ENCODE measurements around the gene FN1.

Gene FN1

DNA sequence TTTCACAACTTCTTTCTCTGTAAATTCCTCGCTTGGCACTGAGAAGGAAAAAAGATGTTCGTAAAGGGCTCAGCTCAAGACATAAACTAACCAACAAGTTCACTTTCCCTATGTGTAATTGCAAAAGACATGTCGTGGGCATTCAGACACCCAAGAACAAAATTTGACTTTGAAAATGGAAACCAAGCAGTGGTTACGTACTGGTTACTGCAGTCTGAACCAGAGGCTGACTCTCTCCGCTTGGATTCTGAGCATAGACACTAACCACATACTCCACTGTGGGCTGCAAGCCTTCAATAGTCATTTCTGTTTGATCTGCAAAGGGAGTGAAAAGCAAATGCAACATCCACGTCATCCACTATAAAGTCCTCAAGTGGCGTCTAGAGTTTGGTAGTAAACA, 53.9 kb downstream of the FN1 start:
- no peak for DNase-seq

DNA sequence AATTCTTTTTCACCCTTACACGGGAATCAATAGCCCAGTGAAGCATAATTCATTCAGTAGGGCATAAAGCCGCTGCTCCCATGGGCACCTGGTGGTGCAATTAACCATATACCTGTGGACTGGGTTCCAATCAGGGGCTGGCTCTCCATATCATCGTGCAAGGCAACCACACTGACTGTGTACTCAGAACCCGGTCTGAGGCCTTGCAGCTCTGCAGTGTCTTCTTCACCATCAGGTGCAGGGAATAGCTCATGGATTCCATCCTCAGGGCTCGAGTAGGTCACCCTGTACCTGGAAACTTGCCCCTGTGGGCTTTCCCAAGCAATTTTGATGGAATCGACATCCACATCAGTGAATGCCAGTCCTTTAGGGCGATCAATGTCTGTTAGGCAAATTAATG, 55.2 kb downstream of the FN1 start:
- no peak for DNase-seq

DNA sequence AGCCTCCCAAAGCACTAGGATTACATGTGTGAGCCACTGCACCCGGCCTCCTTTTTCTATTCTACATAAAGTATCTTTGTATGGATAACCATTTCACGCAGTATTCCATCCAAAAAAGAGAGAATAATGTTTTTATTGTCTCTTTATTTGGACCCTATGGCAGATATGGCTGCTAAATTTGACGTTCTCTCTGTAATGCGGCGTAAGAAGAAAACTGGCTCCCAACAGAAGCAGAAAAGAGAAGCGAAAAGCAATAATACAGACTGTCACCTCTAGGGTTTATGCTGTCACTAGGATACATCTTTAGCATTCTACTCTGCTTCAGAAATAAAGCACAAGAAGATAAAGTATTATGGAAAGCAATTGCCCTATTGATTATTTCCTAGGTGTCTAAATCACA, 55.9 kb downstream of the FN1 start:
- no peak for DNase-seq

DNA sequence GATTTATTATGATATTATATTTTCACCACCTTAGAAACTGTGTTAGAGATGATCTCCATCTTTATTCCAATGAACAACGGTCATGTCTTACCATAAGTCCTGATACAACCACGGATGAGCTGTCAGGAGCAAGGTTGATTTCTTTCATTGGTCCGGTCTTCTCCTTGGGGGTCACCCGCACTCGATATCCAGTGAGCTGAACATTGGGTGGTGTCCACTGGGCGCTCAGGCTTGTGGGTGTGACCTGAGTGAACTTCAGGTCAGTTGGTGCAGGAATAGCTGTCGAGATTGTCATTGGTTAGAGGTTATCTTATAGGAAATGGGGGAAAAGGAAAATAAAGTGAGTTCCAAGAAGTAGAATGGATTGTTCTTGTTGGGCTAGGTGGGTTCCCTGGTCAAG, 56.8 kb downstream of the FN1 start:
- no peak for DNase-seq

DNA sequence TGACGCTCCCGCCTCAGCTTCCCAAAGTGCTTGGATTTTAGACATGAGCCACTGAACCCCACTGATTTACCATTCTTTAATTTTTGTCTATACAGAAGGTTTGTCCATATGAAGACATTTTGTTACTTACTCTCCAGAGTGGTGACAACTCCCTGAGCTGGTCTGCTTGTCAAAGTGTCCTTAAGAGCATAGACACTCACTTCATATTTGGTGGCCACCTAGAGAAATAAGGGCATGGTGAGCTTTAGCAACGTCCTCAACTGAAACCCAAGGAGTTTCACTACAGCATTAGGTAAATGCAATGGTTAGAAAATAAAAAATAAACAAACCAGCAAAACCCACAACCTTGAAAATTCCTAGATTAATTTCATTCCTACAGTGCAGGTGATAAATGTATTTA, 57.8 kb downstream of the FN1 start:
- DNase-seq = no peak

GRCh38 chr2:215377283-215377682, 58.6 kb downstream of the FN1 start:
- no peak for DNase-seq

GRCh38 chr2:215376103-215376780, 59.6 kb downstream of the FN1 start:
- DNase-seq = no peak

- DNase-seq = no peak
Measured at GRCh38 chr2:215375467-215375830, 60.4 kb downstream of the FN1 start.

GRCh38 chr2:215374642-215375466, 61.0 kb downstream of the FN1 start:
- no peak for DNase-seq

GRCh38 chr2:215374002-215374401, 61.9 kb downstream of the FN1 start:
- no peak for DNase-seq

DNA sequence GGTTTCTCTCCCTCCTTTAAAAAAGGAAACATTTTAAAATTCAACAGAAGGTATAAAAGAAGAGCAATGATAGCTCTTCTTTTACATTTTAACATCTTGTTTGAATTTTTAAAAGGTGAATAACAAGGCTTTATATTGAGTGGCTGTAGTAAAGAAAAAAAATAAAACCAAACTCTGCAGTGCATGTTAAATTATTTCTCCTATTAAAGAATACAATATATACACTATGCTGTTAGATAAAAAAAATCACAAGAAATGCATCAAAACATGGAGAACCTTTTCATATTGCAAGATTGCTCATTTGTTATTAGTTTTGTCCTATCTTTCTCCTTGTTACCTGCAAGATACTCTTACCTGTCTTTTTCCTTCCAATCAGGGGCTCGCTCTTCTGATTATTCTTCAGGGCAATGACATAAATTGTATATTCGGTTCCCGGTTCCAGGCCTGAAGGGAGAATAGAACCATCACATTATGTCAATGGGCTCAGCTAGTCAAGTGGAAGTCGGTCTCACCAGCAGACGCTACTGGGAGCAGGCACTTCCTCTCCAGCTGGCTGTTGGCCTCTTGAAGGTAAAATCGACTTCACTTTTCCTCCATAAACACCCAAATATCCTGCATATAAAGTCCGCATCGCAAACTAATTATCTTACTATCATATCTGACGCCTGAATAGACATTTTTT, 62.8 kb downstream of the FN1 start:
- DNase-seq = no peak

DNA sequence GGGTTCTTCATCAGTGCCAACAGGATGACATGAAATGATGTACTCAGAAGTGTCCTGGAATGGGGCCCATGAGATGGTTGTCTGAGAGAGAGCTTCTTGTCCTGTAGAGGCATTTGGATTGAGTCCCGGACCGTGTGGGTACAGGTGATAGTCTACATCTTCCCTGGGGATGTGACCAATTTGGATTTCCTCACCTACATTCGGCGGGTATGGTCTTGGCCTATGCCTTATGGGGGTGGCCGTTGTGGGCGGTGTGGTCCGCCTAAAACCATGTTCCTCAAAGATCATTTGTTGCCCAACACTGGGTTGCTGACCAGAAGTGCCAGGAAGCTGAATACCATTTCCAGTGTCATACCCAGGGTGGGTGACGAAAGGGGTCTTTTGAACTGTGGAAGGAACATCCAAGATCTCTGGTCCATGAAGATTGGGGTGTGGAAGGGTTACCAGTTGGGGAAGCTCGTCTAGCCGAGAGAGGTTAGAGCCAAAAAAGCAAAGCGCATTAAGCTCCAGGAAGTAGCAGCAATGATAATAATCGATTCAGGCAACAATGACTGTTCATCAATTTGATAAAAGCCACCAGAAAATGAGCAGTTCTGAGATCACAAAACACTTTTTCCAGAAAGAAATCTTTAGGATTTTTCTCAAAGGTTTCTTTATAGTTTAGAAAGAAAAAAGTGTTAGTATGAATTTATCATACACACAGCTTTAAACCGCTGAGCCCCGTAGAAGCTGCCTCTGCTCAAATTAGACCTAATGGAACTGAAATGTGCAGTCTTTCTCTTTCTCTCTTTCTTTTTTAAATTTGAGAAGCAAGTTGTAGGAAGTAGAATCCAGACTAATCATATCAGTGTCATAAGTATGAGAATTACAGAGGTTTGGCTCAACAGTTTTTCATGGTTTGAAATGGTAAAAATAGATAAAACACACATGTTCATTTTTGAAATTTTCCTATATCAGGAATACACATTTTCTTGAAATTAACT, 63.7 kb downstream of the FN1 start:
- no peak for DNase-seq

DNA sequence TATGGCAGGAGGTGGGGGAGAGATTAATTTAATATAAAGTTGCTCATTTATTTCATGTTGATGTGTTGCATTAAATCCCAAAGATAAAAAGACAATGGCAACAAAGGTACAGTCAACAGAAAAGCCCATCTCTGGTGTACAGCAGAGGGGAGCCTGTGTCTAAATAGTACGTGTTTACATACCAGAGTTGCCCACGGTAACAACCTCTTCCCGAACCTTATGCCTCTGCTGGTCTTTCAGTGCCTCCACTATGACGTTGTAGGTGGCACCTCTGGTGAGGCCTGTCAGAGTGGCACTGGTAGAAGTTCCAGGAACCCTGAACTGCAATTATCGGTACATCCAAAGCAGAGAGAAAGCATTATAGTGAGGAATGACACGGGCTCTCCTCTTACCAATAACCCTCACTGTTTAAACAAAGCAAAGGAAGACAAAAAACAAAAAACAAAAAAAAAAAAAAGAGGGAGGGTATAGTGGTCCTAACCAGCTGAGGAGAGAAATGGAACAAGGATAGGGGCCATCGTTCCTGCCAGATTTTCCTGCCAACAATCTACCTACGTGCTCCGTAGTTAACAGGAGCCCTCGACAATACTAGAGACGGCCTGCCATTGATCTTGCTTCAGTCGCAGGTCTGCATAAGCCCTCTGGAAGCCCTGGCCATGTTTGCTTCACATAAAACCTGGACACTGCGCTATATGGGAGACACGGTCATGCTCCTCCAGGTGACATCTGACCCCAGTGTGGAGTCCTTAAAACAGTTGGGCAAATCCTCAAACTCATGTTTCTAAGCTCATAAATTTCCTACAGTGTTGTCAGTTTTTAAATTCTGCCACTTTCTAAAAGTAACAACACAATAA, 65.5 kb downstream of the FN1 start:
- no peak for DNase-seq

DNA sequence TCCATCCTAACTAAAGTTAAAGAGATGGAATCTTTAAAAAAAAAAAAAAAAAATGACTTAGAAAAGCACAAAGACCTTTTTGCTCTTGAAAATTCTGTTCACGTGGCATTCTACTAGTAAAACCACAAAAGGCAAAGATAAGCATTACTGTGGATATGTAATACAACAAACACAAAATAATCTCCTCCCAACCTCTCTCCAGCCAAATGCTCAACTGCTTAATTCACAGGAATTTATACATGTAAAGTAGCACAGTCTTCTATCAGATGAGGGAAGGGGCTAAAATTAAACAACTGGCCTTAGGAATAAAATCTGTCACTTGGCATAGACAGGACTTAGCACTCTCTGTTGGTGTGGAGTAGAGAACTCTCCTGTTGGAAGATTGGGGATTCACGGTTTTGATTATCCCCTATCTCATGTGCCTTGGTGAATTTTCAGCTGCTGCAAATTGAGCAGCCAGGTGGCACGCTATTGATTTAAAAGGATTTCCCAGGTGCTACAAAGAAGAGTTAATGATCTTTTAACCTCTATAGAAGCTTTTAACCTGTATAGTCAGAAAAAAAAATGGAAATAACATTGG, 66.6 kb downstream of the FN1 start:
- no peak for DNase-seq

DNA sequence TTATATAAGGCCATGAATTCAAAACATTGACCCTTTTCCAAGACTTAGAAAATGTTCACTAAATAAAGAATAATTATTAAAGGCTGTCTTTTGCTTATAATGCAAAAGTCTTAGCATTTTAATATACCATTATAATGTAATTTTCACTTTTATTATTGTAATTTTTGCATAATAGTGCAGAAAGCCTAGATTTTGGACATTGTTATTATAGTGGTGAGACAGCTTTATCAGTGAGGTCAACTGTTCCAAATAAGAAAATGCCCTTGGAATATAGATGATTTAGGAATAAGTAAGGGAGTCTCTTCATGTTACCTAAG, 67.4 kb downstream of the FN1 start:
- DNase-seq = no peak

GRCh38 chr2:215367662-215368492, 68.0 kb downstream of the FN1 start:
- DNase-seq = no peak

- no peak for DNase-seq
Measured at GRCh38 chr2:215366440-215367032, 69.3 kb downstream of the FN1 start.

GRCh38 chr2:215365184-215365658, 70.6 kb downstream of the FN1 start:
- DNase-seq = no peak

DNA sequence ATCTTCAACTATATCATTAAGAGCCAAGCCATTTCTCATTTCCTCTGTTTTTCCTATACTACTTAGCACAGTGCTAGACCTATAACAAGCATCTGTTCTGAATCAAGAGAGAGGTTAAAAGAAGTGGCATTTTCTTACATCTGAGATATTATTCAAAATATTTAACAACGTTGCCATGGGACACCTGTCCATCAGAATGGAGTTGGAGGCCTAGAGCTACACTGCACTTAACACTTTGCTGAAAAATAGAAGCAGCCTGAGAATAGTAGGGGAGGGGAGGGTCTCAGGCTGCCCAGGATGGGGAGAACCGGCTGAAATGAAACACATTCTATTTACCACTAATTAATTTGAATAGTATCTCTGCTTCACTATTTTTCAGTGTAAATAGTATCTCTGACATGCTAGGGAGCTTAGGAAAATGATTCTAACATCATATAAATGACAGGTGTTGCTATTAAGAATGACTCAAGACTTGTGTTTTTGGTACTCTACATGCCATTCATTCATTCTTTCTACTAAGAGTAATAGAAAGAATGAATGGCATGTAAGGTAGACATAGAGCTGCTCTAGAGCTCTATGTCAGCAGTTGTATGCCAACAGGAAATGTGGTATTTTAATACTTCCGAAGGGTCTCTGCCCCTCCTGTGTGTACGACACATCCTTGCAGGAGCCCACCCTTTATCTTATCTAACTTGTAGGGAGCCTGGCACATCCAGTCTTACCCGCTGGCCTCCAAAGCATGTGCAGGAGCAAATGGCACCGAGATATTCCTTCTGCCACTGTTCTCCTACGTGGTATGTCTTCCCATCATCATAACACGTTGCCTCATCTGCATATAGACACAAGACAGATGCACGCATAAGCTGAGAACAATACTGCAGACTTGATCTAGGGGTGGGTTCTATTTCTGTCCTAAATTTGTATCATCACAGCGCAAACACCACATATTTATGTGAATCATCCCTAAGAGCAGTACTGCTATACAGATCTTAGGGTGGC, 71.4 kb downstream of the FN1 start:
- DNase-seq = no peak
